Tibial nerve (tissue), 4 donors: ENCODE data around the gene HOXB9.

Experiments used
- EP300 ChIP-seq, 2 donors: sonication (generic); formaldehyde crosslinking; IDR thresholded peaks; one replicate each; pipeline ENCODE4 v1.6.1; 2017; ENCODE audit warnings: antibody characterized with exemption in 2 of 2, mild to moderate bottlenecking in 1 of 2
- POLR2A ChIP-seq, 2 donors: fragments of 450-650 bp; IDR thresholded peaks; one replicate each; pipeline ENCODE4 v1.6.1; 2017; ENCODE audit warnings: antibody characterized with exemption in 2 of 2, mild to moderate bottlenecking in 2 of 2, moderate library complexity in 2 of 2
- TF ChIP-seq, protein P1 (sequence below), 5 experiments: fragments of 200-600 bp in 3 of 5; fragments of 450-650 bp in 2 of 5; sonication (generic) in 3 of 5; IDR thresholded peaks; one replicate each; pipeline ENCODE4 v1.5.1; 2016 to 2019; ENCODE audit warnings: antibody characterized with exemption in 5 of 5, mild to moderate bottlenecking in 3 of 5, moderate library complexity in 2 of 5

DNA sequence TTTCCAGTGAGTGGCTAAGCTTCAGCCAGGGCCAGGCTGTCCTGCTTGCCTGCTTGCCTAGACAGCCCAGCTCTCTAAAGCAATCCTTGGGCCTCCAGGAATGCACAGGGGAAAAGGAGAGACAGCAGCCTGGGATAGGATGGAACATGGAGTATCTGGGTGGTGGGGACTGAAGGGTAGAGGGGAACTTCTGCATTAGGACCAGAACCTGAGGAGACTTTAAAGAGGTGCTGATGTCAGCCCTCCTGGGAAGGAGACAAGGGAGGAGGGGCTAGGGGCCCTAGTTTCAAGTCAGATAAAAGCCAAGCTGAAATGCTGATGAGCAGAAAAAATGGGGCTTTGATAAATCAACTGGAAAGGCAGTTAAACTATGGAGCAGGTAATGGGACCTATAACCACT, 17.1 kb downstream of the HOXB9 start:
- no peak for TF ChIP-seq EP300 (IDR thresholded peaks at IDR 0.05)
- no peak for TF ChIP-seq POLR2A (IDR thresholded peaks at IDR 0.05)
- TF ChIP-seq, protein P1, sequence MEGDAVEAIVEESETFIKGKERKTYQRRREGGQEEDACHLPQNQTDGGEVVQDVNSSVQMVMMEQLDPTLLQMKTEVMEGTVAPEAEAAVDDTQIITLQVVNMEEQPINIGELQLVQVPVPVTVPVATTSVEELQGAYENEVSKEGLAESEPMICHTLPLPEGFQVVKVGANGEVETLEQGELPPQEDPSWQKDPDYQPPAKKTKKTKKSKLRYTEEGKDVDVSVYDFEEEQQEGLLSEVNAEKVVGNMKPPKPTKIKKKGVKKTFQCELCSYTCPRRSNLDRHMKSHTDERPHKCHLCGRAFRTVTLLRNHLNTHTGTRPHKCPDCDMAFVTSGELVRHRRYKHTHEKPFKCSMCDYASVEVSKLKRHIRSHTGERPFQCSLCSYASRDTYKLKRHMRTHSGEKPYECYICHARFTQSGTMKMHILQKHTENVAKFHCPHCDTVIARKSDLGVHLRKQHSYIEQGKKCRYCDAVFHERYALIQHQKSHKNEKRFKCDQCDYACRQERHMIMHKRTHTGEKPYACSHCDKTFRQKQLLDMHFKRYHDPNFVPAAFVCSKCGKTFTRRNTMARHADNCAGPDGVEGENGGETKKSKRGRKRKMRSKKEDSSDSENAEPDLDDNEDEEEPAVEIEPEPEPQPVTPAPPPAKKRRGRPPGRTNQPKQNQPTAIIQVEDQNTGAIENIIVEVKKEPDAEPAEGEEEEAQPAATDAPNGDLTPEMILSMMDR (IDR thresholded peaks at IDR 0.05), result no peak
